OCI-M1 (cell line): ENCODE measurements around the gene GRIK4.

ENCODE experiments used
- DNase-seq: peaks from one replicate; lab custom pipeline; 2025; lab: John Stamatoyannopoulos, UW

The GRIK4 gene

DNA sequence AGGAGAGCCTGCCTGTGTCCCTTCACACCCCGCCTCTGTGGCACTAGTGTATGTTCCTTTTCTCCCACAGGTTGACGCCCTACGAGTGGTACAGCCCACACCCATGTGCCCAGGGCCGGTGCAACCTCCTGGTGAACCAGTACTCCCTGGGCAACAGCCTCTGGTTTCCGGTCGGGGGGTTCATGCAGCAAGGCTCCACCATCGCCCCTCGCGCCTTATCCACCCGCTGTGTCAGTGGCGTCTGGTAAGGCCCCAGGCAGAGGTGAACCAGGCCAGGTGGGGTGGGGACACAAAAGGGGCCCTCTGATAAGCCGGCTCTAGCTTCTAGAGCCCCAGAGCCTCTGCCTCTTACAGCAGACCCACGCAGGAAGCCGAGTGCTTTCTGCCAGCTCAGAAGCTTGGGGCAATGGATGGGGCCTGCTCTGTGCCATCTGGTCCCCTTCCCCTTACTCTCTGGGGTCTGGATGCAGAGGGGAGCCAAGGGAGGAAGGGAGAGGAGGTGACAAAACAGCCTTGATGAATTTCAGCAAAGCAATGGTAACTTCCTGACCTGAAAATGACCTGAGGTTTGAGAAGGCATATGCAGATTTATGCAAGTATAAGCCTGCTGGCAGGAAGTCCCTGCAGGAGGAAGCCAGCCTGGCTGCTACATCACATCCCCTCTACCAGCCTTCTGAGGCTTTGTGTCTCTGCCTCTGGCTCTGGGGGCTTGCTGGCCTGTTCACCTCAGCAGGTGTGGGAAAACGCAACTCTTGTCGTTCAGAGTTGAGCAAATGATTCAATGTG is 445.4 kb downstream of the GRIK4 start:
- DNase-seq = peak; percentile 9

DNA sequence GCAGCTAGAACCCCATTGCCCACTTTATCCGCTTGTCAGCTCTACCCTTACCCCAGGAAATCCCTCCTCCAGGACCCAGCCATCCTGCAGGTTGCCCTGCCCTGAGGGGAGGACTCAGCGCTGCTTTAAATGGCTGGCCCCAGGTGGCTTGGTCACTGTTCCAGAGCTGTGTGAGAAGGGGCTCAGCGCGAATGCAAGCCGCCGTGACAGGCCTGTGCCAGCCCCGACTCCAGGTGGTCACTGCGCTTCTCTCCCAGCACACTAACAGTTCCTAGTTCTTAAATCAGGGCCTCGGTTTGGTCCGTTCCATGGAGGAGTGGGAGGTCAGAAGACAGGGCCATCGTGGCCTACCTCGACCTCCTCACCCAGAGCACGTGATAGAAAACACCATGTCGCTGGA is 446.6 kb downstream of the GRIK4 start:
- no peak for DNase-seq

DNA sequence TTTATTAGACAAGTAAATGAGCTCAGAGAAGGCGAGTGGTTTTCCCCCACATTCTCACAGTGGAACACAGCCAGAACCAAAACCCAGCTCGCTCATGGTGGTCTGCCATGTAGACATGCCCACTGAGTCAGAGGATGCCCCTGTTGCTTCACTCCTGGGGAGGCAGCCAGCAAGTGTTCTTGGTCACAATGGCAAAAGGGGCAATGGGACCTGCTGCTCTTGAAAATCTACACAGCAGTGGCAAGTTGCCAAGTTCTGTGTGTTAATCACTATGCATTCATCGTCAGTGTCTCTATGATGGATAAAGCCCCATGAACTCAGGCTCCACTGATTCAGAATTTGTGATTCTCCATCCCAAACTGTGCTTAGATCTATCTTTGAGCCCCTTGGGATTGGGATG is 447.6 kb downstream of the GRIK4 start:
- DNase-seq = no peak

DNA sequence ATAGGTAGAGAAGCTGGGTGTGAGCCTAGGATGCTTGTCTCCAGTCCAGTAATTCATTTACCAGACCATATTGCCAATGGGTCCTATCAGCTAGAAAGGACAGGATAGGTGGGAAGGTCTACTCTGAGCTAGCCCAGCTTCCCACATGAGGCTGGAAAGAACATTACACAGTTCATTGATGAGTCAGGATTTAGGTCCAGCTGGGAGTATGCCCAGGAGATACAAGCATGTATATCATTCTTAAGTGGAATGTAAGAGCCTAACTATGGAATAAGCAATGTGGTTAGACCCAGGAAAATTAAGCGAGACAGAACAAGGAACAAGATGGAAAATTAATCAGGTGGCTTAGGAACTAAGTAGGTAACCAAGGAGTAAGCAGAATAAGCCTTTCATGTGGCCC is 453.3 kb downstream of the GRIK4 start:
- DNase-seq = no peak

DNA sequence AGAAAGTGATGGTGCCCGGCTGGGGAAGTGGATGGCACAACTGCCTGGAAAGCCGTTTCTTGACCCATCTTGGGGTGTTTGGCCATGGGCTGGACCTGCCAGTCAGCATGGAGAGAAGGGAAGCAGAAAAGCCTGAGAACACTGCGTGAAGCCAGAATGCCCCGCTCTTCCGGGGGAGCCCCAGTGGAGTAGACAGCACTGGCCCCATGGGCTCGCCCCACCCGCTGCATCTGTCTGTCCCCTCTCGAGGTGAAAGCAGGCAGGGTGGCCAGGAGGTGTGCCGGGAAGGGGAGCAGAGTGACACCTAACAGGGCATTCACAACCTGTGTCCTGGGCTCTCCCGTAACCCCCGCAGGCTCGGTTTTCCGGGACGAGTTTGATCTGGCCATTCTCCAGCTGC is 455.3 kb downstream of the GRIK4 start:
- DNase-seq = no peak

DNA sequence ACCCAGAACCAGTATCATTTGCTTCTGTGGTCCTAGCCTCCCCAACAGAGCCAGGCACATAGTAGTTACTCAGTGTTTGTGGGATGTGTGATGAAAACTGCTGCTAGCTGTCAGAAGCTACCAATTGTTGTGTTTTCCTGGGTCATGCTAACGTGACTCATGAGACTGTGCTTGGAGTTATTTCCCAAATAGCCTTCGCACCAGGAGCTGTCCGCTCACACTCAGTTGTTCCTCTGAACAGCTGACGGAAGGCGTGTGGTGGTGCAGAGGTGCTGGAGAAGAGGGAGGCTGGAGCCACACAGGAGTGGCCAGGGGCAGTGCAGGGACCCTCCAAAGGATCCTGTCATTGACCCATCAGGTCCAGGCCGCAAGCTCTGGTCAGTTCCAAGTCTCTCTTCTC is 458.4 kb downstream of the GRIK4 start:
- no peak for DNase-seq

DNA sequence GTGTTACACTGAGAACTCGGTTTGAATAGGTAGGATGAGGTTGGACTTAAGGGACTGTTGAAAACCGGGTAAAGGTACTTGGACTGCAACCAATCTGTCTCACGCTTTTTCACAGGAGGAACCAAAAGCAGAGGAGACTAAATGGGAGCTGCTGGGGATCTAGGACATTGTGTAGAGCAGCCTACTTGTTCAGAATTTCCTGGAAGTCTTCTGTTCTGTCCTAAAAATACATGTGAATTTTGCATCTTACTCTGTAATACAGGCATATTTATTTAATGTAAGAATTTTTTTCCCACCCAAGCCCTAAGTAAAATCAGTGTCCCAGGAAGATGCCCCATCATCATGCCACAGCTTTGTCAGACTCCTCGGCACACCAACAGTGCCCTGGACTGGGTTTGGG is 460.3 kb downstream of the GRIK4 start:
- no peak for DNase-seq

DNA sequence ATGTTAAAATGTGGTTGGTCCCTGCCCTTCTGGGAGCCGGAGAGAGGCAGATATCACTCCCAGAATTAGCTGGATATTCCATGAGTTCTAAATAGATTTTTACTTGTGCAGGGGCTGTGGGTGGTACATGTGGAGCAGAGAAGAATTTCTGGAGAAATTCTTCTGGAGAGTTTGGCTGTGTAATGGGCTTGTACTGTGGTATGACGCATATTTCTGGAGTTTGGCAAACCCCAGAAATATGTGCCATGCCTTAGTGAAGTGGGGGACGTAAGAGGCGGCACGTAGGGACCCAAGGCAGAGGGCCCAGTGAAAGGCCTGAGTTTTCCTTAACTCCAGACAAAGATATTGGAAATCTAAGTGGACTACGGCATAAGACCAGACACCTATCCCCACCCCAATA is 461.1 kb downstream of the GRIK4 start:
- DNase-seq = no peak

DNA sequence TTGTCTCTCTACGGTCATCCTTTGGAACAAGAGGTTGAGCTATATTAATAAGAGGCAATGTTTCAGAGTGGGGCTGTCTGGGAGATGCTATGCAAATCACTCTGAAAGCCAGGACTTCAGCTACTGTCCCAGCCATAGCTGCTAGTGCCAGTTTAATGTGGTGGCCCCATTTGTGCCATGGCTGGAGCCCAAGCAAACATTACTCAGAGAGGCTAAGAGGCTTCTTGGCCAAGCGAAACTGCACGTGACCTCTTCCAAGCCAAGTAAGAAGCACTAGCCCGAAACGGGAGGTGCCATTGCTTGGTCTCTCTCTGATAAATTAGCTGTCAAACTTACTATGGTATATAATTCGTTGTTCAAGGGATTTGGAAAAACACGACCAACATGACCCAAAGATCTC is 462.0 kb downstream of the GRIK4 start:
- no peak for DNase-seq

DNA sequence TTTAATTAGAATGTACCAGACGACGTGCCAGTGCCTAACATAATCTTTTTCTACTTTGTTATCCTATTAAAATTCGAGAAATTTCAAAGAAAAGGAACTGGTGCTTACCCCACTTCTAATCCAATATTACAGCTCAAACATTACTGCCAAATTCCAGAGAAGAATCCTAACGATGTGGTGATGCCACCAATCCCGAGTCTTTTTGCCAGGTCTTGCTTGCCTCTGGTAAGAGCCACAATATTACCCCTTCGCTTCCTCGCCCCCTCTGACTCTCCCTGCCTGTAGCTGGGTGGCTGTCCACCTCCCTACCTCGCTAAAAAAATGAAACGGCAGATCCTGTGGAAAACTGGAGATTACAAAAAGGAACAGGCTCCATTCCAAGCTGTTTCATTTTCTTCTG is 462.9 kb downstream of the GRIK4 start:
- no peak for DNase-seq

DNA sequence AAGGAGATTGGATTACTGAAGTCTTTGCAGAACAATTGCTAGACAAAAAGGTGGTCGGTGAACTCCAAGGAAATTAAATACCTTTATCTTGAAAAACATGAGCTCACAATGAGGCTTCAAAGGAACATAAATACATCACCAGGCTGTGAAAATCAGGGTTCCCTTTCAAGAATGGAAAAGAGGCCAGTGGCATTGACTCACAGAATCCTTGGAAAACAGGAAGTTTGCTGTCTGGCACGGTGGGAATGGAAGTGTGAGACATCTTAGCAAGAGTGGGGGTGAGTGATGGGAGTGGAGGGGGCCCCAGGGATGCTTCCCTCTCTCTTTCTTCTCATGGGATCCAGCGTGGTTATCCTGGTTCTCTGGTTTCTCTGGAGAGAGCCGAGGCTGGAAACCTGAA is 463.4 kb downstream of the GRIK4 start:
- no peak for DNase-seq

DNA sequence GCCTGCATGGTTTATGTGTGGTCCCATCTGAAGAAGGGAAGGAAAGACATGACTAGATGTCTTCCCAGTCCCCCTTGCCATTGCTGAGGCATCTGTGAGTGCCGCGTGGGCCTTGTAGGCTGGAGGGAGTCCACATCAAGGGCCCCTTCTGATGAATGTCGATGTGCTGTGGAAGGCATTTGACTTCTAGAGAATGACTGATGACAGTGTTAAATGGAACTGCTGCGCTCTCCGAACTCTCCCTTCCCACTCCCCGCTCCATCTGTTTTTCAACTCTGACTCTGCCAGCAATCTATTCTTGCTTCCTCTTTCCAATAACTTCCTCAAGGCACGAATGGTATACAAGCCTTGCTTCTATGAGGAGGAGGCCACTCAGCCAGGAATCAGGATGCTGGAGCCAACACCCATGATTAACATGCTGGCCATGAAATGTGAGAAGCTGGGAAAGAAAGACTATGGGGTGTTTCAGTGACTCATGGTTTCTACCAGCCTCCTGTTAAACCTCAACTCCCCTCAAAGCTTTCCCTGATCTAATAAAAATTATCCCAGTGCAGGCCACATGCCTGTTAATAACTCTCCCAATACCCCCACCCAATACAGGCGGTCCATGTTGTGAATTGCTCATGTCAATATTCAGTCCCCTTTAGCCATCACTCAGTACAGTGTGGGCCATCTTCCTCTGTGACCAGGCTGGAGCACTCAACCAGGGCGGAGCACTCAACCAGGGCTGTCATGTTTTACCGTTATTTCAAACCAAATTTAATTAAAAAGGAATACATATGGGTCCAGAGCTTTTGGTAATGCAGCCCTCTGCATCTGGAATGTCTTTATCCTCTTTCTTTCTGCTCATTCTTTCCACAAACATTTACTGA is 466.0 kb downstream of the GRIK4 start:
- no peak for DNase-seq

DNA sequence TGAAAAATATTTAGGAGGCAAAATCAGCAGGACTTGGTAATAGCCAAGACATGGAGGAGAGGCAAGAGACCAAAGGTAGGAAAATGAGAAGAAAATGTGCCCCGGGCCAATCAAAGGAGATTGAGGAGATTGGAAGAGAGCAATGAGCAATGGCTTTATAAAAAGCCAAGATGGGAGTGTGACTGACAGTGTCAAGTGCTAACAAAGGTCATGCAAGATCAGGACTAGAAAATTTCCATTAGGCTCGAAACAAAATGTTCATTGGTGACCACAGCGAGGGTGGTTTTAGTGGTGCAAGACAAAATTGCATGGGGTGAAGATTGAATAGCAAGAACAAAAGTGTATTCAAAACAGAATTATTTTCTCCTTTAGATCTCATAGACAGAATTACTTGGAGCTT is 467.2 kb downstream of the GRIK4 start:
- no peak for DNase-seq

DNA sequence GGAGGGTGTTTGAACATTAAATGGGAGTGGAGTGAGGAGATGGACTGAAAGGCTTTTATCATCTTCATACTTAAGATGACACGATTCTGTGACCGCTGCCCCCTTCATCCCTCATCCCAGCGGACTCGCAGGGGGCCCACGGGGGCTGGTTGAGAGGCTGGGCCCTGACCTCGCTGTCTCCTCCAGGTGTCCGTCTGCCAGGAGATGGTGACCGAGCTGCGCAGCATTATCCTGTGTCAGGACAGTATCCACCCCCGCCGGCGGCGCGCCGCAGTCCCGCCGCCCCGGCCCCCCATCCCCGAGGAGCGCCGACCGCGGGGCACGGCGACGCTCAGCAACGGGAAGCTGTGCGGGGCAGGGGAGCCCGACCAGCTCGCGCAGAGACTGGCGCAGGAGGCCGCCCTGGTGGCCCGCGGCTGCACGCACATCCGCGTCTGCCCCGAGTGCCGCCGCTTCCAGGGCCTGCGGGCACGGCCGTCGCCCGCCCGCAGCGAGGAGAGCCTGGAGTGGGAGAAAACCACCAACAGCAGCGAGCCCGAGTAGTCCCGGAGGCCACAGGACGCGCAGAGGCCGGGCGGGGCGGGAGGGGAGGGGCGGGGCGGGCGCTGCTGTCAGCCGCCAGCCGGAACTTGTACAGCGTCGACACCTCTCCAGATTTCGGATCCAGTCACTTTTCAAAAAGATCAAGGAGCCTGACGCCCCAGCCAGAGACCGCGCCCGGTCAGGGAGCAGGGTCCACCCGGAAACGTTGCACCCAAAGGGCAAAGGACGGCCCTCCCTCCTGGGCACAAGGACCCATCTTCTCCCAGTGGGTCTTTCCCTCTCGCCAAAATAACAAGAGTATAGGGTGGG is 474.4 kb downstream of the GRIK4 start:
- DNase-seq = peak; percentile 71

DNA sequence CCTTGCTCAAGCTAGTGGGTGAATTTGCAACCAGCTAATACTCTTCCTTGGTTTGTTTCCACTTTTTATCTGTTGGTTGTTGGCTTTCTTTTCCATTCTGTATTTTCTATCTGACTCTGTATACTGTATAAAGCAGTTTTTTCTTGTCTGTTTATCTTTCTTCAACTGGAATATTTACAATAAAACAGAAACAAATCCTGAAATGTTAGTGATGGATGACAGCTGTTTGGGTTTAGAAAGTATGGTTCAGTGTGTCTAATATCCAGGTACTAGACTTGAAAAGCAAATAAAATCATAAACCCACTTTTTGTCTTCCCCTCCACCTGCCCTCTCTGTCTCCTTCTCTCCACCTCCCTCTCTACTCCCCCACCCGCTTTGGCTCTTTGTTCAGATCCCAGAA is 477.1 kb downstream of the GRIK4 start:
- DNase-seq = no peak

DNA sequence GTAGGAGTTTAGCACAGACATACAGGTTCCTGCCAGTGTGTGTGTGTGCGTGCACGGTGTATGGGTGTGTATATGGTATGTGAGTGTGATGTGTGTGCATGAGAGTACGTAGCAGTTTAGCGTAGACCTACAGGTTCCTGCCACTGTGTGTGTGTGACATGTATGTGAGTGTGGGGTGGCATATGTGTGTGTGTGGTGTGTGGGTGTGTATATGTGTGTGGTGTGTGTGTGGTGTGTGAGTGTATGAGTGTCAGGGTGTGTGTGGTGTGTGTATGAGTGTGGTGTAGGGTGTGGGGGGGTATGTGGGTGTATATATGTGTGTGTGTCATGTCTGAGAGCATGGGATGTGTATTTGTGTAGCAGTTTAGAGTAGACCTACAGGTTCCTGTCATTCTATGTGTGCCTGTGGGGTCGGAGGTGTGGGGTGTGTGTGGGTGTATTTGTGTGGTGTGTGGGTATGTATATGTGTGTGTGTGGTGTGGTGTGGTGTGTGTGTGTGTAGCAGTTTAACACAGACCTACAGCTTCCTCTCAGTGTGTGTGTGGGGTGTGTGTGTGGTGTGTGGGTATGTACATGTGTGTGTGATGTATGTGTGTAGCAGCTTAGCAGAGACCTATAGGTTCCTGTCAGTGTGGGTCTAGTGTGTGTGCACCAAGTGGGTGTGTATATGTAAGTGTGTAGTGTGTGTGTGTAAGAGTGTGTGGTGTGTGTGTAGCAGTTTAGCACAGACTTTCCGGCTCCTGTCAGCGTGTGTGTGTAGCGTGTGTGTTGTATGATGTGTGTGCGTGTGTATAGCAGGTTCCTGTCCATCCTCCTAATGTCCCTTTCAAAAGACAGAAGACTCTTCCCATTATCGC is 480.5 kb downstream of the GRIK4 start:
- no peak for DNase-seq

DNA sequence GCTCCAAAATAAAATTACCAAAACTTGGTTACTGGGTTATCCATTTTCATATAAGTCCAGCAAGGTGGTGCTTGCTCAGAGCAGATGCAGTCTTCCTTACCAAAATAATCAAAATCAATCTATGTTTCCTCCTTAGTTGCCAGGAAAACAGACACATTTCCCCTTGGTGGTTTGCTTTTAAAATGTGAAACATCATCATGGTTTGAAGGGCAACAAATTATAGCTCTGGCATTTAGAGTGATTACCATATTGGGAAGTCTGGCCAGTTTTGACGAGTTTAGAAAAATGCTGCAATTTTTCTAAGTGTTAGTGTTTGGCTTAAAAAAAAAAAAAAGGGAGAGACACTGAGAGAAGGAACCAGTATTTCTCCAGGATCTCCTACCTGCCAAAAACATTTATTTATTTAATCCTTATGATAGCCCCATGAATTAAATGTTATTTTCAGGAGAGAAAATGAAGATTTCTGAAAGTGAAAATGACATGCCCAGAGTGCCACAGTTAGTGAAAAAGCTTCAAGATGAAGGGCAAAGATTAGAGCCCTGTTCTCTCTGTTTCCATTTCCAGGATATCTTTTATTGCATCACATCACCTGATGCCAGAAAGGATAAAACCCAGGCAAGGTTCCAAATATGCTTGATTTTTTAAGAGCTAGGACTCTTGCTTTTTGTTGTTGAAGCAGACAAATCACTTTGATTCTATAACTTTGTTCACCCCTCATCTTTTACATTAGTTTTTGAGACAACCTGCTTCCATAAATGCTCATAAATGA is 482.7 kb downstream of the GRIK4 start:
- DNase-seq = no peak

DNA sequence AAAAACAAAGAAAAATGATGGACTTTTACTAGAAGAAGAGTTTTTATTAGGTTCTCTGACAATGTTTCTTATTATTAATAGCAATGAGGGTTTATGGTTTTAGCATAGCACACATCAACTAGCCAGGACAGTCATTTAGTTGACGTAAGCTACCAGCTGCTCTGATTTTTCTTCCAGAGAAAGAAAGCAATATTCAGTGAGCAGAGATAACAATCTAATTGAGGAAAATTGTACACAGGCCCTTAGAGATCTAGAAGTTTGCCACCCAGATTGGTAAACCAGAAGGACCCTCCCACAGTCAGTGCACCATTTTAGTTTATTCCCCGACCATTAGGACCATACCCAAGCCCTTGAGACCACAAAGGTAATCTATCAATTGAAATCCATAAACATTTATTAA is 483.6 kb downstream of the GRIK4 start:
- DNase-seq = no peak

DNA sequence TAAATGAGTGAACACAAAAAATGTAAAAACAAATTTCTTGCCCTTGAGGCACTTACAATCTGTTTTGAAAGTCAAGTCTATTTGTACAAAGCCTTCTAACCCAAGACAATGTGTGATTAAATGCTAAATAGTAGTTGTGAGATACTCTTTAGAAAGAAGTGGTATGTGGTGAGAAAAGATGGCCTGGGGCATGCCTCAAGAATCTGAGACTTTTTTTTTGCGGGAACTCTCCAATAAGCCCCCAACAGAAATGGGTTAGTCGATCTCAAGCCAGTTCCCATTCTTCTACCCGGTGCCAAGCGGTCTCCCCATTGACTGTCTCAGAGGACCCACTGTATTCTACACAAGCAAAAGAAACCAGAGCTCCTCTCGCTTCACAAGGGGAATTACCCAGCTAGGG is 485.4 kb downstream of the GRIK4 start:
- DNase-seq = no peak

DNA sequence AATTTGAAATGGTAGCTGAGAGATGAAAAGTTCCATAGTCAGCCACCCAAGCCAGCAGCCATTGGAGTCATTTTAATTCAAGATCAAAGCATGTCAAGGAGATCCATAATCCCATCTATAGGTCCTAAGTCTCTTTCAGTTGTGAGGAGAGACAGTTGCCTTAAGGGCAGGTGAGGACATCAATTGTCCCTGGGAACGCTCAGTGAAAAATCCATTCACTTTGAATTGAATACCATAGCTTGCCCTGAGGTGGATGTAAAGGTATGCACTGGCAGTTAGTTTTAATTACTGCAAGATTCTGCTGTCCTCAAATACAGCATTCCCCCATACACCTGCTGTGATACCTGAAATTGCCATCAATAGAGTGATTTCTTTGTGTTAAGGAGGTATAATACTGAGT is 487.0 kb downstream of the GRIK4 start:
- DNase-seq = no peak
